ENCODE results near the gene C1orf141.

C1orf141 gene

GRCh38 chr1:67135354-67135753 is 584 bp upstream of the C1orf141 start:
- Histone ChIP-seq H3K27ac (no peak overlapping the region), H3K9me3 (no peaks in the 10 kb centered on the region), H3K4me1 (peaks cover 0 to 9% (median 5%) of the 10 kb centered on the region in 4 donors), H3K4me3 (no peak overlapping the region), H3K27me3 (no peaks in the 10 kb centered on the region), H3K36me3 (no peaks in the 10 kb centered on the region)
- intact Hi-C loops (cut with DNase I; ENCODE audit: low total_unique reads), result loop anchor here (10.0 kb wide), 2 partner anchors 71 to 231 kb away; no protein-coding TSS in a partner anchor
- no peak for DNase-seq
- no peak for TF ChIP-seq CTCF (IDR thresholded peaks at IDR 0.05)

- intact Hi-C loops (cut with DNase I; ENCODE audit: low total_unique reads), result loop anchor here (10.0 kb wide), 2 partner anchors 68 to 228 kb away; no protein-coding TSS in a partner anchor
Measured at GRCh38 chr1:67133177-67133576, 1.6 kb downstream of the C1orf141 start.

GRCh38 chr1:67130673-67131072 is 4.1 kb downstream of the C1orf141 start:
- intact Hi-C loops (cut with DNase I; ENCODE audit: low total_unique reads), result loop anchor here (10.0 kb wide), 2 partner anchors 66 to 226 kb away; no protein-coding TSS in a partner anchor
- Histone ChIP-seq H3K27ac (no peak overlapping the region), H3K36me3 (no peaks in the 10 kb centered on the region), H3K9me3 (no peaks in the 10 kb centered on the region), H3K4me1 (peaks cover 0 to 9% (median 5%) of the 10 kb centered on the region in 4 donors), H3K4me3 (no peak overlapping the region), H3K27me3 (no peaks in the 10 kb centered on the region)
- DNase-seq, result no peak
- no peak for TF ChIP-seq CTCF (IDR thresholded peaks at IDR 0.05)

More at GRCh38 chr1:67133177-67133576, 1.6 kb downstream of the C1orf141 start:
- peaks cover 0 to 9% (median 5%) of the 10 kb centered on the region in 4 donors for H3K4me1 ChIP-seq
- H3K36me3 ChIP-seq, result no peaks in the 10 kb centered on the region
- TF ChIP-seq CTCF (IDR thresholded peaks at IDR 0.05), result no peak
- no peak overlapping the region for H3K27ac ChIP-seq
- no peak for DNase-seq
- H3K27me3 ChIP-seq, result no peaks in the 10 kb centered on the region
- H3K4me3 ChIP-seq, result no peak overlapping the region
- no peaks in the 10 kb centered on the region for H3K9me3 ChIP-seq

GRCh38 chr1:67126974-67127373 is 7.8 kb downstream of the C1orf141 start:
- intact Hi-C loops (cut with DNase I; ENCODE audit: low total_unique reads), result no loop called here
- H3K27me3 ChIP-seq, result no peaks in the 10 kb centered on the region
- no peaks in the 10 kb centered on the region for H3K36me3 ChIP-seq
- H3K4me1 ChIP-seq, result no peaks in the 10 kb centered on the region
- no peak overlapping the region for H3K4me3 ChIP-seq
- TF ChIP-seq CTCF (IDR thresholded peaks at IDR 0.05), result no peak
- no peaks in the 10 kb centered on the region for H3K9me3 ChIP-seq
- H3K27ac ChIP-seq, result no peak overlapping the region
- DNase-seq, result no peak

- Histone ChIP-seq H3K27ac (no peak overlapping the region), H3K27me3 (no peaks in the 10 kb centered on the region), H3K4me3 (no peak overlapping the region), H3K4me1 (no peaks in the 10 kb centered on the region), H3K36me3 (no peaks in the 10 kb centered on the region), H3K9me3 (peaks cover 0 to 1% (median 0%) of the 10 kb centered on the region in 3 donors)
- no peak for DNase-seq
- no peak for TF ChIP-seq CTCF (IDR thresholded peaks at IDR 0.05)
- intact Hi-C loops (cut with DNase I; ENCODE audit: low total_unique reads), result no loop called here
Measured at GRCh38 chr1:67126111-67126746, 8.5 kb downstream of the C1orf141 start.

Data from tibial artery (tissue), 4 donors.